Glutamatergic neuron (in vitro differentiated cells): Measurements from ENCODE around the gene TPO. TPM values are rescaled to one million over a fixed set of nuclear protein-coding genes. Genes with fewer than 3 reads are reported as not detected.

ENCODE experiments used
- DNase-seq: peaks from one replicate; pipeline ENCODE4 v3.0.0; 2022
- H3K27ac Mint-ChIP-seq: one replicate; pipeline ENCODE4 v1.8.0; 2020; ENCODE audit warnings: mild to moderate bottlenecking, mixed read lengths, inconsistent platforms; ENCODE audit not compliant: unreplicated experiment
- H3K27me3 Mint-ChIP-seq: one replicate; pipeline ENCODE4 v1.8.0; 2020; ENCODE audit warnings: mild to moderate bottlenecking, moderate library complexity, mixed read lengths, inconsistent platforms; ENCODE audit not compliant: unreplicated experiment
- H3K36me3 Mint-ChIP-seq: one replicate; pipeline ENCODE4 v1.8.0; 2020; ENCODE audit warnings: mild to moderate bottlenecking, mixed read lengths, inconsistent platforms; ENCODE audit not compliant: unreplicated experiment
- H3K4me1 Mint-ChIP-seq: one replicate; pipeline ENCODE4 v1.8.0; 2020; ENCODE audit warnings: mild to moderate bottlenecking, low read depth, mixed read lengths, inconsistent platforms; ENCODE audit not compliant: unreplicated experiment
- H3K4me3 Mint-ChIP-seq: one replicate; pipeline ENCODE4 v1.8.0; 2020; ENCODE audit warnings: mild to moderate bottlenecking, mixed read lengths, inconsistent platforms; ENCODE audit not compliant: unreplicated experiment
- H3K9me3 Mint-ChIP-seq: one replicate; pipeline ENCODE4 v1.8.0; 2020; ENCODE audit warnings: mild to moderate bottlenecking, moderate library complexity, mixed read lengths, inconsistent platforms; ENCODE audit not compliant: unreplicated experiment
- CTCF ChIP-seq: fragments of 200-600 bp; sonication (generic); IDR thresholded peaks from one replicate; pipeline ENCODE4 v1.5.0; 2021; ENCODE audit not compliant: partially characterized antibody, unreplicated experiment
- total RNA-seq: library from RNA; stranded (reverse); fragmentation: NEBNext Ultra II Directional; extraction: Animal tissue kit (Norgen Biotek cat#: 25700); gene quantifications from one replicate; pipeline ENCODE4 v1.2.1, GENCODE V29; 2021; ENCODE audit not compliant: unreplicated experiment

Gene TPO
- total RNA-seq, 1 donor from 2014 or later: not detected

GRCh38 chr2:1420746-1421480, 7.7 kb downstream of the TPO start:
- Mint-ChIP-seq H3K4me3 (no peak overlapping the region), H3K27ac (no peak overlapping the region), H3K36me3 (peaks cover 8% of the 10 kb centered on the region), H3K4me1 (no peaks in the 10 kb centered on the region), H3K9me3 (peaks cover 2% of the 10 kb centered on the region), H3K27me3 (peaks cover 2% of the 10 kb centered on the region)
- no peak for DNase-seq
- no peak for TF ChIP-seq CTCF

- Mint-ChIP-seq H3K4me1 (no peaks in the 10 kb centered on the region), H3K27ac (no peak overlapping the region), H3K4me3 (no peak overlapping the region), H3K9me3 (peaks cover 2% of the 10 kb centered on the region), H3K27me3 (peaks cover 2% of the 10 kb centered on the region), H3K36me3 (peaks cover 8% of the 10 kb centered on the region)
- no peak for TF ChIP-seq CTCF
- no peak for DNase-seq
Observed at GRCh38 chr2:1421731-1422130, 8.5 kb downstream of the TPO start.

- H3K36me3 Mint-ChIP-seq: peaks cover 8% of the 10 kb centered on the region
- peaks cover 2% of the 10 kb centered on the region for H3K9me3 Mint-ChIP-seq
- DNase-seq: no peak
- no peak overlapping the region for H3K27ac Mint-ChIP-seq
- H3K4me1 Mint-ChIP-seq: no peaks in the 10 kb centered on the region
- H3K27me3 Mint-ChIP-seq: peaks cover 2% of the 10 kb centered on the region
- TF ChIP-seq CTCF: no peak
- H3K4me3 Mint-ChIP-seq: no peak overlapping the region
Observed at GRCh38 chr2:1422131-1422530, 8.9 kb downstream of the TPO start.

- Mint-ChIP-seq H3K27ac (no peak overlapping the region), H3K36me3 (peaks cover 8% of the 10 kb centered on the region), H3K4me3 (no peak overlapping the region), H3K27me3 (peaks cover 2% of the 10 kb centered on the region), H3K4me1 (no peaks in the 10 kb centered on the region), H3K9me3 (peaks cover 2% of the 10 kb centered on the region)
- DNase-seq: no peak
- TF ChIP-seq CTCF: no peak
Observed at GRCh38 chr2:1422716-1423285, 9.5 kb downstream of the TPO start.

GRCh38 chr2:1427086-1427485, 13.8 kb downstream of the TPO start:
- Mint-ChIP-seq H3K27me3 (no peaks in the 10 kb centered on the region), H3K4me3 (no peak overlapping the region), H3K4me1 (no peaks in the 10 kb centered on the region), H3K9me3 (no peaks in the 10 kb centered on the region), H3K27ac (no peak overlapping the region), H3K36me3 (no peaks in the 10 kb centered on the region)
- DNase-seq: no peak
- TF ChIP-seq CTCF: no peak
